ENCODE measurements around the gene MT1HL1.

GRCh38 chr1:236997361-236997760 is 6.9 kb downstream of the MT1HL1 start:
- no peak for TF ChIP-seq TEAD4 (IDR thresholded peaks at IDR 0.05; ENCODE audit: borderline replicate concordance, insufficient read depth)
- TF ChIP-seq, protein P1, sequence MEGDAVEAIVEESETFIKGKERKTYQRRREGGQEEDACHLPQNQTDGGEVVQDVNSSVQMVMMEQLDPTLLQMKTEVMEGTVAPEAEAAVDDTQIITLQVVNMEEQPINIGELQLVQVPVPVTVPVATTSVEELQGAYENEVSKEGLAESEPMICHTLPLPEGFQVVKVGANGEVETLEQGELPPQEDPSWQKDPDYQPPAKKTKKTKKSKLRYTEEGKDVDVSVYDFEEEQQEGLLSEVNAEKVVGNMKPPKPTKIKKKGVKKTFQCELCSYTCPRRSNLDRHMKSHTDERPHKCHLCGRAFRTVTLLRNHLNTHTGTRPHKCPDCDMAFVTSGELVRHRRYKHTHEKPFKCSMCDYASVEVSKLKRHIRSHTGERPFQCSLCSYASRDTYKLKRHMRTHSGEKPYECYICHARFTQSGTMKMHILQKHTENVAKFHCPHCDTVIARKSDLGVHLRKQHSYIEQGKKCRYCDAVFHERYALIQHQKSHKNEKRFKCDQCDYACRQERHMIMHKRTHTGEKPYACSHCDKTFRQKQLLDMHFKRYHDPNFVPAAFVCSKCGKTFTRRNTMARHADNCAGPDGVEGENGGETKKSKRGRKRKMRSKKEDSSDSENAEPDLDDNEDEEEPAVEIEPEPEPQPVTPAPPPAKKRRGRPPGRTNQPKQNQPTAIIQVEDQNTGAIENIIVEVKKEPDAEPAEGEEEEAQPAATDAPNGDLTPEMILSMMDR (IDR thresholded peaks at IDR 0.05), result no peak
- TF ChIP-seq EZH2phosphoT487 (IDR thresholded peaks at IDR 0.05; ENCODE audit: borderline replicate concordance, low read depth), result no peak
- TF ChIP-seq GABPA (IDR thresholded peaks at IDR 0.05; ENCODE audit: low read depth), result no peak
- no peak for TF ChIP-seq RAD21 (IDR thresholded peaks at IDR 0.05; ENCODE audit: low read length)
- no peak for TF ChIP-seq NRF1 (IDR thresholded peaks at IDR 0.05; ENCODE audit: low read depth, low read length)
- TF ChIP-seq MEF2A (IDR thresholded peaks at IDR 0.05; ENCODE audit: borderline replicate concordance, low read depth), result no peak
- no peak for TF ChIP-seq POLR2AphosphoS5 (IDR thresholded peaks at IDR 0.05; ENCODE audit: low read depth, low read length)
- no peak for TF ChIP-seq SMC3 (IDR thresholded peaks at IDR 0.05; ENCODE audit: low read depth, low read length)
- TF ChIP-seq CHD2 (IDR thresholded peaks at IDR 0.05; ENCODE audit: low read length, partially characterized antibody), result no peak
